T47D (cell line): Measurements from ENCODE around the gene FAXC.

Experiments
- DNase-seq, 2 experiments: peaks; one replicate each; pipeline versions ENCODE4 v3.0.0 to v3.0.0-alpha.2; 2011 to 2012; ENCODE audit warnings: low read depth in 1 of 2, low spot score in 1 of 2
- JUND ChIP-seq: IDR thresholded peaks from 2 replicates; pipeline ENCODE4 v1.6.1; 2012; ENCODE audit warnings: low read depth
- in situ Hi-C: cut with HindIII; loops from 2 replicates; pipeline ENCODE4 v1.10.0; 2016; ENCODE audit warnings: low sequenced_read_pairs, low pct_unique_long_range_greater_than_20kb

The FAXC gene

DNA sequence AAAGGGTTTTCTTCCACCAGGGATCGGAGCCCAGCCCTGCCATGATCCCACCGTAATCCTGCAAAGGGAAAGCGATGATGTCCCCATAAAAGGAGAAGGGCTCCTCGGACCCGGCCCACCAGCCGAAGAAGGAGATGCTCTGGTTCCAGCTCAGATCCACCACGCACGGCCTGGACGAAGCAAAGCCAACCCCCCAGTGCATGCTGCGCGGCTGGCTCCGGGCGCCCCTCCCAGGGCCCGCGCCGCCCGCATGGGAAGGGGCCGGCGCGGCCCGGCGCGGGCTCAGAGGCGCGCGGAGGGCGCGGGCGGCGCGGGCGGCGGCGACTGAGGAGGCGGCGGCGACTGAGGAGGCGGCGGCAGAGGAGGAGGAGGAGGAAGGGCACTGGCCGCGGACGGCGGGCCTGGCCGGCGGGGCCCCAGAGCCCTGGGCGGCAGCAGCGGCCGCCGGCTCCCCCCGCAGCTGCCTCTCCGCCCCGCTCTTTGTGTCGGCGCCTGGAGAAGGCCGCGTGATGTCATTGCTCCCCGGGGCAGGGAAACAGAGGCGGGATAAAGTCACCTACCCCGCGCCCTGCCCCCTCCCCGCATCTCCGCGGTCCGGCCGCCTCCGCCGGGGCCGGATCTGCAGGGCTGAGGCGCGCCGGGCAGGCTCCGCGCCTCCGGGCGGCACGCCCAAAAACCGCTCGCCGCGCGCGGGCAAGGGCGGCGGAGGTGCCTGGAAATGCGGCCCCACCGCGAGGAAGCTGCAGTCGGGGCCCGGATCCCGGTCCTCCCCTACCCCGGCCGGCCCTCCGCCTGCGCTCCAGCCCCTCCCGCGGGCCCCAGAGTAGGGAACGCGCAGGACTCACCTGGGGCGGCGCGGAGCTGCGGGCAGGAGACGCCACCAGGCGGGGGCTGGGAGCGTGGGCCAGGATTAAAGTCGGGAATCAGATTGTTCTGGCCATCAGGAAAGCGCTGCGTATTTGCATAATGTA is at the start of gene FAXC:
TSS of gene FAXC (minus strand) at position 504 of the 971 bp plus-strand sequence. CDS start at position 202, 302 bp downstream.
- peak; percentile 55 to 76 for DNase-seq
- TF ChIP-seq JUND, result no peak
- in situ Hi-C loops, result no loop called here

GRCh38 chr6:99397287-99397686 is 47.8 kb upstream of the FAXC start:
- DNase-seq, result no peak

DNA sequence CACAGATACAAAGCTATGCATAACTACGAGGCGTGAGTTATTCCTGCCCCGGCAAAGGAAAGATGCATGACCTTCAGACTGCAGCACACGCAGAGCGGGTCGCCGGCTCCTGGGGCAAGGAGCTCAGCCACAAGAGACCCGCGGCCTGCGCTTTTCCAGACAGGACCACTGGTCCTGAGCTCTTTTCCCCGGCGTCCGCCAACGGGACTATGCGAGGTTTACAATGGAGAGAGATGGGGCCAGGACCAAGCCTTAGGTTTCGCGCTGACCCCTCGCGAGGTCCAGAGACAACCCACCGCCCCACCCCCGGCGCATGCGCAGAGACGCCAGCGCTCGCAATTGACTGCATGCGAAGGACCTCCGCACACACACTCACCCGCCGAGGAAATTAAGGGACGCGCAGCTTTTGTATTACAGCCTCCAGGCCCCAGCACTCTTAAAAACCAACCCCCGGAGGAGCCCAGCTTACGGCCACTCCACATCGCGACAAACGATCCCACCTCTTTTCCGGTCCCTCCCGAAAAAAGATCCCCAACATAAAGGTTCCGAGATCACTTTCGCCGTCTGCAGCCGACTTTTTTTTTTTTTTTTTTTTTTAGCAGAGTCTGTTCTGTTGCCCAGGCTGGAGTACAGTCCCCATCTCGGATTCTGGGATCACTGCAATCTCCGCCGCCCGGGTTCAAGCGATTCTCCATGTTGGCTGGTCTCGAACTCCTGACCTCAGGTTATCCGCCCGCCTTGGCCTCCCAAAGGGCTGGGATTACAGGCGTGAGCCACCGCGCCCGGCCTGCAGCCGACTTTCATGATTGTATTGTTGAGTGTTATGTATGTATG is 44.4 kb upstream of the FAXC start, which contains the start of gene COQ3:
TSS of gene COQ3 (minus strand) at position 498 of the 834 bp plus-strand sequence. CDS start at position 482, 16 bp downstream.
- TF ChIP-seq JUND, result no peak
- in situ Hi-C loops, result no loop called here
- DNase-seq, result peak; percentile 35 to 77

More at GRCh38 chr6:99397287-99397686, 47.8 kb upstream of the FAXC start:
- in situ Hi-C loops, result no loop called here
- TF ChIP-seq JUND, result no peak

DNA sequence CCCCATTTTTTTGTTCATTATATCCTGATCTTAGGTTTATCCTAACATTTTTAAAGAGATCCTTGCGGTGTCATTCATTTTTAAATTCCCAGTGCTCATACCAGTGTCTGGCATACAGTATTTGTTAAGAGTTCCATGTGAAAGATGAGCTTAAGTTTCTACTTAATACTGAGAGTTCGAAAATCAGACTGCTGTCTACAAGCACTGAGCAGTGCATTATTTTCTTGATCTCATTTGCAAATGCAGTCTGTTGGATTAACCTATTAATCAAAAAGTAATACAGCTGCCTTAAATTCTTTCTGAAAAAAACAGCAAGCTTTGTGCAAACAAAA is 43.9 kb upstream of the FAXC start:
- no peak for DNase-seq
- no peak for TF ChIP-seq JUND
- in situ Hi-C loops, result no loop called here

GRCh38 chr6:99390896-99391295 is 41.4 kb upstream of the FAXC start:
- in situ Hi-C loops, result no loop called here
- TF ChIP-seq JUND, result no peak
- no peak for DNase-seq

GRCh38 chr6:99384507-99384906 is 35.0 kb upstream of the FAXC start:
- in situ Hi-C loops, result no loop called here
- DNase-seq, result no peak
- TF ChIP-seq JUND, result no peak

DNA sequence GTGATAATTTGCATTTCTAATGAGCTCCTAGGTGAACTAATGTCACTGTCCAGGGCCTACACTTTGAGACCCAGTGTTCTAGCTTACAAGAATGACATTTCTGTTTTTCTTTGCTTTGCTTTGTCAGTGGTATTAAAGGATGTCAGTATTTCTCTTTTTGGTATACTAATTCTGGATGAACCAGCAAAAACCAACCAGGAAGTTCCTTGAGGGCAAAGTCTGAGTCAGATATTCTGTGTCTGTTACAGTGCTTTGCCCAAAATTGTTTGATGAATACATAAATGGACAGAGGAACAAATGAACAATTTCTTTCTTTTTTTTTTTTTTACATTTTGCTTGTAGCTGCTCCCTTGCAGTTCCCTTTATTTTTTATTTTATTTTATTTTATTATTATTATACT is 29.2 kb upstream of the FAXC start:
- no peak for TF ChIP-seq JUND
- DNase-seq, result no peak
- in situ Hi-C loops, result no loop called here

GRCh38 chr6:99369533-99369932 is 20.1 kb upstream of the FAXC start:
- DNase-seq, result no peak
- TF ChIP-seq JUND, result no peak
- in situ Hi-C loops, result no loop called here

GRCh38 chr6:99366852-99367251 is 17.4 kb upstream of the FAXC start:
- no peak for TF ChIP-seq JUND
- in situ Hi-C loops, result no loop called here
- no peak for DNase-seq

- in situ Hi-C loops, result no loop called here
- no peak for DNase-seq
- TF ChIP-seq JUND, result no peak
Measured at GRCh38 chr6:99364026-99364425, 14.6 kb upstream of the FAXC start.

DNA sequence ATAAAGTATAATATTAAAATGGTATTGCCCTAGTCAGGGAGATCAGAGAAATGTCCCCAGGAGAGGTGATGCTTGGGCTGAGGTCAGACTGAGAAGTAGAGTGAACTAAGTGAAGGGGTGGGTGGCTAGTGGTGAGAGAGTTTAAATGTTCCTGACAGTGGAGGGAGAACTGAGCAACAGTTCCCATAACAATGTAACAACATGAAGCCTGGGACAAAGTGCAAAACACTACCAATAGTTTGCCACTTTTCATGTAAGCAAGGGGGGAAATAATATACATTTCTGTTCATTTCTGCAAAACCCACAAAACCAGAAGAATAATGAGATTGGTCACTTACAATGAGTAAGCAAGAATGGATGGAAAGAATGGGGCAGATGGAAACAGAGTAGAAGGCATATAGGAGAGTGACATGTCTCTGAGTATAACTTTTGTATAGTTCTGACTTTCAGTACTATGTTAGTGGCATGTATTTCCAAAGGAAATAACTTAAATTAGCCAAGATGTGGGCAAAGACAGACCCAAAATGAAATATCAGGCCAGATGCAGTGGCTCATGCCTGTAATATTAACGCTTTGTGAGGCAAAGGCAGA is 13.3 kb upstream of the FAXC start:
- no peak for DNase-seq
- in situ Hi-C loops, result no loop called here
- no peak for TF ChIP-seq JUND

GRCh38 chr6:99359800-99360199 is 10.3 kb upstream of the FAXC start:
- TF ChIP-seq JUND, result no peak
- DNase-seq, result no peak
- in situ Hi-C loops, result no loop called here
